C1 segment of cervical spinal cord (tissue), 14 donors: Measurements from ENCODE around the gene CD27.
"Not testable (repeated sequence)": the region's sequence is repeated elsewhere in the genome, so short reads cannot be mapped to it uniquely, and the experiment has no call there.

Experiments
- DNase-seq, 14 donors: peaks; one replicate each; lab custom pipeline; 2025; lab: John Stamatoyannopoulos, UW

Gene CD27

DNA sequence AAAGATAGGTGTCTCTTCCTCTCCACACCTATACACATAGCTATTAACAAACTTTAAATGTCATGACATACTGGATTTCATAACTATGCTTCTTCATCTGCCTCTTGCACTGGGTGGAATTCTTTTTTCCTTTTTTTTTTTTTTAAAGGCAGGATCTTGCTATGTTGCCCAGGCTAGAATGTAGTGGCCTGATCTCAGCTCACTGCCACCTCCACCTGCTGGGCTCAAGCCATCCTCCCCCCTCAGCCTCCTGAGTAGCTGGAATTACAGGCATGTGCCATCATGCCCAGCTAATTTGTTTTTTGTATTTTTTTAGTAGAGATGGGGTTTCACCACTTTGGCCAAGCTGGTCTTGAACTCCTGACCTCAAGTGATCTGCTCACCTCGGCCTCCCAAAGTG lies 43.5 kb downstream of the CD27 start:
- no peak for DNase-seq

DNA sequence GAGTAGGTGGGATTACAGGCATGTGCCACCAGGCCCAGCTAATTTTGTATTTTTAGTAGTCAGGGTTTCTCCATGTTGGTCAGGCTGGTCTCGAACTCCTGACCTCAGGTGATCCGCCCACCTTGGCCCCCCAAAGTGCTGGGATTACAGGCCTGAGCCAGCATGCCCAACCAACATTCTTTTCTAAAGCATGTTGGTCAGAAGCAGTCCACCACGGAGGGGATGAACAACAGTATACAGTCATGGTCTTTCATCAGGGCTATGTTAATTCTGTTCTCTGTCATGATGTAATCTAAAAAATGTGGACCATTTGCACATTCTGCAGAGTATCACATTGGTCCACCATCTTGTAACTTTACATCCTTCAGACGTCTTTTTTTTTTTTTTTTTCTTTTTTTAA lies 44.7 kb downstream of the CD27 start:
- DNase-seq: no peak

- not testable (repeated sequence) for DNase-seq
Measured at GRCh38 chr12:6490673-6491072, 45.9 kb downstream of the CD27 start.

- DNase-seq: peak; percentile 43 to 94 (median 90)
Measured at GRCh38 chr12:6492838-6493496, 48.2 kb downstream of the CD27 start, which contains the start of gene MRPL51. MRPL51 (minus strand) TSS chr12:6493262; CDS start chr12:6493136, 126 bp downstream.

- peak; percentile 69 to 96 (median 92) for DNase-seq
Measured at GRCh38 chr12:6493497-6494257, 48.9 kb downstream of the CD27 start, which contains the start of gene NCAPD2. NCAPD2 (plus strand) TSS chr12:6494102; CDS start chr12:6495099, 997 bp downstream.

DNA sequence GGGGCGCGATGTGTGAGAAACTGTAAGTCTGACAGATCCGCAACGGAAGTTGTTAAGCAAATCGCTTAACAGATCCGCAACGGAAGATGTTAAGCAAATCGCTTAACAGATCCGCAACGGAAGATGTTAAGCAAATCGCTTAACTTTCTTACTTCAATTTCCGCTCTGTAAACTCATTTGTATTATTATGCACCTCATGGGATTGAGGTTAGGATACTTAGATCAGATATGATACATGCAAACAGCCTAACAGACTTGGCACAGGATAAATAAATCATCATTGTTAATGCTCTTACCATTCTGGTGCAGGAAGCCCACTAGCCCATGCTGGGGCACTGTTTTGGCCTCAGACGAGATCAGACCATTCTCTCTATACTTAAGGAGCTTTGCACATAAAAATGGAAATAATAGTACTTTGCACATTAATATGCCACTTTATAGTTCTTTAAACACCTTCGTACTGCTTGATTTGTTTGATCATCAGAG lies 49.5 kb downstream of the CD27 start:
- no peak for DNase-seq

- no peak for DNase-seq
Measured at GRCh38 chr12:6494968-6495367, 50.2 kb downstream of the CD27 start.

- DNase-seq: peak in 4 of 14 donors; percentile 7 to 19 (median 11)
Measured at GRCh38 chr12:6497291-6497690, 52.5 kb downstream of the CD27 start.

DNA sequence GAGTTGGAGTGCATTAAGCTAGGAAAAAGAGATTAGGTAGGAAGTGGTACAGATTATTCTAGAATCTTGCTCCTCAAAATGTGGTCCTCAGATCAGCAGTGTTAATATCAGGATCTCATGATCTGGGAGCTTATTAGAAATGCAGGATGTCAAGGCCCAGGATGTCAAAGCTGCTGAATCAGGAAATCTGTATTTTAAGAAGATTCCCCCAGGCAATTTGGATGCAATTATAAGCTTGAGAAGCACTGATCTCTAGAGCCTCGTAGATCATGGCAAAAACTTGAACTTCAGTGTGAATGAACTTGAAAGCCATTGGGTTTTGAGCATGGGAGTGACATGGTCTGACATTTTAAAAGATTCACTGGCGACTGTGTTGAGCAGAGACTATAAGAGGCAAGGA lies 55.7 kb downstream of the CD27 start:
- no peak for DNase-seq
